Activated CD8-positive, alpha-beta memory T cell treated with anti-CD3 and anti-CD28 coated beads for 1 hour (primary cell): ENCODE results near the gene HINFP.

ENCODE experiments used
- DNase-seq, 2 donors: peaks; one replicate each; pipeline ENCODE4 v3.0.0-alpha.2; 2020; ENCODE audit warnings: low read depth in 1 of 2; ENCODE audit errors: extremely low read depth in 1 of 2

The HINFP gene, protein sequence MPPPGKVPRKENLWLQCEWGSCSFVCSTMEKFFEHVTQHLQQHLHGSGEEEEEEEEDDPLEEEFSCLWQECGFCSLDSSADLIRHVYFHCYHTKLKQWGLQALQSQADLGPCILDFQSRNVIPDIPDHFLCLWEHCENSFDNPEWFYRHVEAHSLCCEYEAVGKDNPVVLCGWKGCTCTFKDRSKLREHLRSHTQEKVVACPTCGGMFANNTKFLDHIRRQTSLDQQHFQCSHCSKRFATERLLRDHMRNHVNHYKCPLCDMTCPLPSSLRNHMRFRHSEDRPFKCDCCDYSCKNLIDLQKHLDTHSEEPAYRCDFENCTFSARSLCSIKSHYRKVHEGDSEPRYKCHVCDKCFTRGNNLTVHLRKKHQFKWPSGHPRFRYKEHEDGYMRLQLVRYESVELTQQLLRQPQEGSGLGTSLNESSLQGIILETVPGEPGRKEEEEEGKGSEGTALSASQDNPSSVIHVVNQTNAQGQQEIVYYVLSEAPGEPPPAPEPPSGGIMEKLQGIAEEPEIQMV

DNA sequence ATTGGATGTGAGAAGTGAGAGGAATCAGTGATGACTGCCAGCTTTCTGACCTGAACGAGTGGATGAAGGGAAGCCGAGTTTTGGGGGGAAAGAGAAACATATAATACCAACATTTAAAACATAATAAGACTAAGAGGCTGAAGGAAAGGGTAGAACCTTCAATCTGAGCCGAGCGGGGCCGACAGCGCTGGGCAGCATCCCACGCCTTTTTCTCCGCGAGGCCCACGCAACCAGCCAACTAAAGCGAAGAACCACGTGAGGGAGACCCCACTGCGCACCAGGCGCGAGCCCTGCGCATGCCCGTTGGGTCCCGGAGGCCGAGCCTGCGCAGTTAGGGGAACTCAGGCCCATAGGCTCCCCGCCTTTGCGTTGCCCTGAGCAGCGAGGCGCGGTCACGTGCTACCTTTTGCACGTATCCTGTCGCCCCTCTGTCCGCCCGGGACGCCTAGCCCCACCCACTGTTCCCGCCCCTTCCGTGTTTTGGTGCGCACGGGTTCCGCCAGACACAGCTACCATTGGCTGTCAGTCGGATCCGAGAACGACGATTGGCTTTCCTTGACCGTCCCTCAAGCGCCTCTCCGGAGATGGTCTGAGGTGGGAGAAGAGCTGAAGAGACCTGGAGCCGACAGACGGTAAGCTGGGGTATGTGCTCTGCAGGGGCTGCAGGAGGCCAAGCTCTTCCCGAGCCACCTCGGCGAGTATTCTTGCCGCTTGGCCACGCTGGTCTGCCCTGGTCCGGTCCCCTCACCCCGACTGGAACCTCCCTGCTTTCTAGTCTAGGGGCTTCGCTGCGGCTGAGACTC lies at the start of gene HINFP:
HINFP (plus strand) TSS at position 573 of the 803 bp plus-strand sequence. CDS start 5,365 bp downstream, outside the sequence.
- peak; percentile 99 for DNase-seq

DNA sequence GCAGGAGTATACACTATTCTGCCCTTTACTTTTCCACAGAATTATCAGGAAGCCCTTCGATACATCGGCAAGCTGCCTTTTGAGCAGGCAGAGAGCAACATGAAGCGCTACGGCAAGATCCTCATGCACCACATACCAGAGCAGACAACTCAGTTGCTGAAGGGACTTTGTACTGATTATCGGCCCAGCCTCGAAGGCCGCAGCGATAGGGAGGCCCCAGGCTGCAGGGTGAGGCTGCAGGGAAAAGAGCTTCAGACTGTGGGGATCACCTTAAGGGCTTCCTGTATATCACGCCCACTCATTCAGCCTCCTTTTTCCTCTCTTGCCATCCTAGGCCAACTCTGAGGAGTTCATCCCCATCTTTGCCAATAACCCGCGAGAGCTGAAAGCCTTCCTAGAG lies 43.5 kb upstream of the HINFP start:
- no peak for DNase-seq

DNA sequence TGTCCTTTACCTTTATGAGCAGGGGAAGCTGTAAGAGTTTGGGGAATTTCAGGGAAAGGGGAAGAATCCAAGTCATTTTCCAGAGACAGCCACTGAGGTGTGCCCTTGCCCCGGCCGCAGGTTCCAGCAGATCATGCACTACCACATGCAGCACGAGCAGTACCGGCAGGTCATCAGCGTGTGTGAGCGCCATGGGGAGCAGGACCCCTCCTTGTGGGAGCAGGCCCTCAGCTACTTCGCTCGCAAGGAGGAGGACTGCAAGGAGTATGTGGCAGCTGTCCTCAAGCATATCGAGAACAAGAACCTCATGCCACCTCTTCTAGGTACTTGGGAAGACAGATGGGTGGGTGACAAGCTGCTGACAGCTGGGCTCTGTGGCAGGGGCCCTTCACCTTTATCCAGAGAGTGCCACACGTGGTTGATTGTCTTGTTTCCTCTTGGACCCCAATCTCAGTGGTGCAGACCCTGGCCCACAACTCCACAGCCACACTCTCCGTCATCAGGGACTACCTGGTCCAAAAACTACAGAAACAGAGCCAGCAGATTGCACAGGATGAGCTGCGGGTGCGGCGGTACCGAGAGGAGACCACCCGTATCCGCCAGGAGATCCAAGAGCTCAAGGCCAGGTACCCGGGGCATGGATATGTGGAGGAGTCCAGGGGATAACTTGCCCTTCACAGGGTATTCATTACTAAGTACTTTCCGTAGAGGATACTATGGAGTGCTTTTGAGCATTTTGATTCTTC lies 42.5 kb upstream of the HINFP start:
- DNase-seq = no peak

DNA sequence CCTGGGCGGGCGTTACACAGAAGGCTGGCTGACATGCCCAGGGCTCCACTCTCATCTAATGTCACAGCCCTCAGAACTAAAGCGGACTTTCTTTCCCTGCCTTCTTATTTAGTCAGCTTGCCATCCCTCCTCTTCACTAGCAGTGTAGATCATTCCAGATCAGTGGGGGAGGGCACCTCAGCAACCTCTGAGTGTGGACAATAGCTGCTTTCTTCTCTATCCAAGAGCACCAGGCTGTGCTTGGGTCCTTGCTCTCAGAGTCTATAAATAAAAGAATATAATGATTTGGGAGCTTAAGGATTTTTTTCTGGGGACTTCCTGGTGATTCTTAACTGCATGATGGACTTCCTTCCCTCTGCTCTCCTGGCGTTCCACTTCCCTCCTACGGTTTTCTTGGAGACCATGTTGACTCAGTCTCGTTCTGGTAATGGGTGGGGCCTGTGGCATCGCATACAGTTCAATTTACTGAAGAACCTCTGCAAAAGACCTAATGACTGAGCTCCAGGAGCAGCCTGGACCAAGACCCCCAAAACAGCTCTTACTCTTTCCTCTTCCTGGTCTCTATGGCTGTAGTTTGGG lies 39.6 kb upstream of the HINFP start:
- no peak for DNase-seq

DNA sequence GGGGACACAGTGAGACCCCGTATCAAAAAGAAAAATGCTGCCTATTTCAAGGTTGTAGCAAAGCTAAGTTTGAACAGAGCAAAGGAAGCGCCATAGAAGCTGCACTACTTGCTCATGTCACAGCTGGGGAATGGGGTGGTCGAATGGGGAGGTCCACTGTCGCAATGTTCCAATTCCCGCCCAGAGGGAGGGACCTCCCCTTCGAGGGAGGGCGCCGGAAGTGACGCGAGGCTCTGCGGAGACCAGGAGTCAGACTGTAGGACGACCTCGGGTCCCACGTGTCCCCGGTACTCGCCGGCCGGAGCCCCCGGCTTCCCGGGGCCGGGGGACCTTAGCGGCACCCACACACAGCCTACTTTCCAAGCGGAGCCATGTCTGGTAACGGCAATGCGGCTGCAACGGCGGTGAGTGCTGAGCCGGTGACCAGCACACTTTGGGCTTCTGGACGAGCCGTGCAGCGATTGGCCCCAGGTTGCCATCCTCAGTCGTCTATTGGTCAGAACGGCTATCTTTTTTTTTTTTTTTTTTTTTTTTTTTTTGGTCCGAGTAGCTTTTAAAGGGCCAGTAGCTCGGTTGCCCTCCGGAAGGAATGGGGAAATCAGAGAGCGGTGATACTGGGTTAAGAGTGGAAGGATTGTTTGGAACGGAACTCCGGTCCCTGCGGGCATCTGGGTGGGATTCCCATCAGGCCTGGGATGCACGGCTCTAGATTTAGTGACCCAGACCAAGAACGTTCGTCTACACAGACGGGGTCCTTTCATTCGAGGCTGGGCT lies 36.5 kb upstream of the HINFP start, which contains the start of gene HMBS:
HMBS (plus strand) TSS at position 219 of the 774 bp plus-strand sequence; CDS start at position 372, 153 bp downstream.
- DNase-seq = peak; percentile 74 to 86

DNA sequence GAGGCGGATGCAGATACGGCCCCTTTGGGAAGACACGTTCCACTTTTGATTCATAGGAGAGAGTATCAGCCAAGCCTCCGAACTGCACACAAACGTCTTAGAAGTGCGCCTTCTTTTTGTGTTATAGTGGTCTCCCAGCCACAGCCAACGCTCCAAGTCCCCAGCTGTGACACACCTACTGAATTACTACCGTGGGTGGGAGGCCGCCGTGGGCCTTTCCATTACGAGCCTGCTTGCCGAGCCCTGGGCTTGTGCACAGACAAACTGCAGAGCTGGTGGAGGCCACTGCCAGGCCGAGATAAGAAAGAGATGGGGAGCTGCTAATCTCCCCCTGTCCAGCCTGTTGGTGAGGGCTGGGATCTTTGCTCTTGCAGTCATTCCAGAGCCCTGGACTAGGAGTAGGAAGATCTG lies 35.9 kb upstream of the HINFP start:
- peak in 1 of 2 donors; percentile 26 for DNase-seq

DNA sequence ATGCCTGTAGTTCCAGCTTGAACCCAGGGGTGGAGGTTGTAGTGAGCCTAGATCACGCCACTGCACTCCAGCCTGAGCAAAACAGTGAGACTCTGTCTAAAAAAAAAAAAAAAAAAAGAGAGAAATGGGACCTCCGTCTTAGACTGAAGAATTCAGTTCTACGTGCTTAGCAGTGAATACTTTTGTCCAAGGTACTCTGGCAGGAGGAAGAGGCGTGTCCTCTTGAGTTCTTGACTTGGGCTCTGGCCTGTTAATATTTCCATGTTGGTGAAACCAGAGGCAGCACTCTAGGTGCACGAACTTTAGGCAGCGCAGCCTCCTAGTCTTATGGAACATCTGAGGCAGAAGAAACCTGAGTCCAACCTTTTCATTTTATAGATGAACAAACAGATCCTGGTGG lies 34.3 kb upstream of the HINFP start:
- DNase-seq = no peak

DNA sequence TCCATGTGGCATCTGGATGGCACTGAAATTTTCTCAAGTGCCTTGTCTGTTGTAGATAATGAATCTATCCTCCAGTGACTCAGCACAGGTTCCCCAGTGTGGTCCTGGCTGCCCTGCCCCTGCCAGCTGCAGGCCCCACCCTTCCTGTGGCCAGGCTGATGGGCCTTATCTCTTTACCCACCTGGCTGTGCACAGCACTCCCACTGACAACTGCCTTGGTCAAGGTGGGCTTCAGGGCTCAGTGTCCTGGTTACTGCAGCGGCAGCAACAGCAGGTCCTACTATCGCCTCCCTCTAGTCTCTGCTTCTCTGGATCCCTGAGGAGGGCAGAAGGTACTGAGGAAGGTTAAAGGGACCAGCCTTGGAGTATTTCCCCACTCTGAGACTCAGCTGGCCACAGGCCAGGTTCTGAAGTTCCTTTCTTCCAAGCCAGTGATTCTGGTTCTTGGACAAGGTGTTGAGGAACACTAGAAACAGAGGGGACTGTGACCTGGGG lies 33.6 kb upstream of the HINFP start:
- DNase-seq = no peak

DNA sequence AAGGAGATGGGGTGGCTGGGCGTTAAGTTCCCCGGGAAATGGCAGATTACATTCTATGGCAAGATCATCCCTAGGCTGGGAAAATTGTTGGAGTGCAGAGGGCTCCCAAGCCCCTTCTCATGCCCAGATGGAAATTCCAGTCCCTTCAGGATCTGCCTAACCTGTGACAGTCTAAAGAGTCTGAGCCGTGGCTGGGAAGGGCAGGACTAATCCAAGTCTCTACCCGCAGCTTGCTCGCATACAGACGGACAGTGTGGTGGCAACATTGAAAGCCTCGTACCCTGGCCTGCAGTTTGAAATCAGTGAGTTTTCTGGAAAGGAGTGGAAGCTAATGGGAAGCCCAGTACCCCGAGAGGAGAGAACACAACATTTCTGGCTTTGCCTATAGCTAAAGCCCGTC lies 33.0 kb upstream of the HINFP start:
- DNase-seq = no peak

DNA sequence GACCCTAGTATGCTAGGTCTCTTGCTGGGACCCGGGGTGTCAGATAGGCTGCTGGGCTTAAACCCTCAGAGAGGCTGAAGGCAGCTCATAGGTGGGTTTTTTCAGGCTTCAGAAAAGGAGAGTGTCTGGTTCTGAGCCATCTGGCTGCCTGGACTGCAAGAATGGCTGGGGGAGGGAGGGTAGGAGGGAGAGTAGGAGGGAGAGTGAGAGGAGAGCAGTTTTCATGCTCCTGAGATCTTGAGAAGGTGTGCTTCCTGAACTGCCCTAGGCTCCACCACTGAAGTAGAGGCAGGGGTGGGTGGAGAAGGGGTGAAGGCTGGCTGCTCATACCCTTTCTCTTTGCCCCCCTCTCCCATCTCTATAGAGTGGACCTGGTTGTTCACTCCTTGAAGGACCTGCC lies 32.1 kb upstream of the HINFP start:
- no peak for DNase-seq

DNA sequence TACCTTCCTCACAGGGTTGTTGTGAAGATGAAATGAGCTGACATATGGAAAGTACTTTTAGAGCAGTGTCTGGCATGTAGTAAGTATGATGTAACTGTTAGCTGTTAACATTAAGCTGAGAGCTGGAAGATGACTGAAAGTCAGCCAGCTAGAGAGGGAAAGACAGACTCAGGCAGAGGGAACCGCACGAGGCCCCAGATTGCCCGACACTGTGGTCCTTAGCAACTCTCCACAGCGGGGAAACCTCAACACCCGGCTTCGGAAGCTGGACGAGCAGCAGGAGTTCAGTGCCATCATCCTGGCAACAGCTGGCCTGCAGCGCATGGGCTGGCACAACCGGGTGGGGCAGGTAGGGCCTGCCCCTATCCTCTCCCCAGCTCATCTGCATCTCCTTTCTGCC lies 30.2 kb upstream of the HINFP start:
- DNase-seq = no peak

DNA sequence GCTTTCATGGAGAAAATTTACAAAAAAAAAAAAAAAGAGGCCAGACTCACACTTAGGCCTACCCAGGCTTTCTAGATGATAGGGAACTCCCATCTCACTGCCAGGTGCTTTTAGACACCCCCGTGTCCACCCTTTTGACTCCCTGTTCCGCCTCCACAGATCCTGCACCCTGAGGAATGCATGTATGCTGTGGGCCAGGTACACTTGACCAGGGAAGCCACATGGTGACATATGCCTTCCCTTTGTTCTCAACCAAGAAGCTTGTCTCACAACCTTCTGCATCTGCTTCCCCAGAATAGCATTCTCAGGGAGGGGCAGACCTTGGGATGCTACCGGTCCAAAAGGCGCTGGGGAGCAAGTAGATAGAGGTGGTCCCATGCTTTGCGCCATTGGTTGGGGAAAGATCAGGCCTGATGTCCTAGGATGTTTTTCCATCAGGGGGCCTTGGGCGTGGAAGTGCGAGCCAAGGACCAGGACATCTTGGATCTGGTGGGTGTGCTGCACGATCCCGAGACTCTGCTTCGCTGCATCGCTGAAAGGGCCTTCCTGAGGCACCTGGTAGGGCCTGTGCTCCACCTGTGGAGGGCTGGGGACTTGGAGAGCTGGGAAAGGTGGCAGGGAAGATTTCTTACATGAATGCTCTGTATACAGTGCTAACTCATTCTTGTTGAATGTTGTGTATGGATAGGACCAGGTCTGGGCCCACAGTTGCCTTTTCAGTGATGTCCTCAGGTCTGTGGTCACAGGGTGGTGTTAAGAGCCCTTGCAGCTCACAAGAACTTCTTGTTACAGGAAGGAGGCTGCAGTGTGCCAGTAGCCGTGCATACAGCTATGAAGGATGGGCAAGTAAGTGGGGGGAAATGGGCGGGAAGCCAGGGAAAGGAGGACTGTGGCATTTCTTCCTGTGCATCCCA lies 29.2 kb upstream of the HINFP start:
- no peak for DNase-seq

DNA sequence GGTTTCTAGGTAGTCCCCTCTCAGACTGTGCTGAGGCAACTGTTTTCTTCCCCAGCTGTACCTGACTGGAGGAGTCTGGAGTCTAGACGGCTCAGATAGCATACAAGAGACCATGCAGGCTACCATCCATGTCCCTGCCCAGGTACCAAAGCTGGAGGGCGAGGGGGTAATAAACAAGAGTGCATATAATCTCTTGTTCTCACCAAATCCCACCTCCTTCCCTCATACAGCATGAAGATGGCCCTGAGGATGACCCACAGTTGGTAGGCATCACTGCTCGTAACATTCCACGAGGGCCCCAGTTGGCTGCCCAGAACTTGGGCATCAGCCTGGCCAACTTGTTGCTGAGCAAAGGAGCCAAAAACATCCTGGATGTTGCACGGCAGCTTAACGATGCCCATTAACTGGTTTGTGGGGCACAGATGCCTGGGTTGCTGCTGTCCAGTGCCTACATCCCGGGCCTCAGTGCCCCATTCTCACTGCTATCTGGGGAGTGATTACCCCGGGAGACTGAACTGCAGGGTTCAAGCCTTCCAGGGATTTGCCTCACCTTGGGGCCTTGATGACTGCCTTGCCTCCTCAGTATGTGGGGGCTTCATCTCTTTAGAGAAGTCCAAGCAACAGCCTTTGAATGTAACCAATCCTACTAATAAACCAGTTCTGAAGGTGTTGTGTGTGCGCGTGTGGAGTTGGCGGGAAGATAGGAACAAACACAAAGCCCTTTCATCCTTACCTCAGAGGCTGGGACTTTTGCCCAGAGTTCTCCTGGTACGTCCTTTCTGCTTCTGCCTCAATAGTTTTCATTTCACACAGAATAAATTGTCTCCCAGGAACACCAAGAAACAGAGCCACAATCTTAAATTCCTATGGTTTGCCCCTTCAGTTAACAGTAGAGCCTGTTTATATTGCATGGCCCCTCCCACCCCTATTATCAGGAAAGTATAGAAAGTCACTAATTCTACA lies 28.2 kb upstream of the HINFP start:
- DNase-seq = no peak

DNA sequence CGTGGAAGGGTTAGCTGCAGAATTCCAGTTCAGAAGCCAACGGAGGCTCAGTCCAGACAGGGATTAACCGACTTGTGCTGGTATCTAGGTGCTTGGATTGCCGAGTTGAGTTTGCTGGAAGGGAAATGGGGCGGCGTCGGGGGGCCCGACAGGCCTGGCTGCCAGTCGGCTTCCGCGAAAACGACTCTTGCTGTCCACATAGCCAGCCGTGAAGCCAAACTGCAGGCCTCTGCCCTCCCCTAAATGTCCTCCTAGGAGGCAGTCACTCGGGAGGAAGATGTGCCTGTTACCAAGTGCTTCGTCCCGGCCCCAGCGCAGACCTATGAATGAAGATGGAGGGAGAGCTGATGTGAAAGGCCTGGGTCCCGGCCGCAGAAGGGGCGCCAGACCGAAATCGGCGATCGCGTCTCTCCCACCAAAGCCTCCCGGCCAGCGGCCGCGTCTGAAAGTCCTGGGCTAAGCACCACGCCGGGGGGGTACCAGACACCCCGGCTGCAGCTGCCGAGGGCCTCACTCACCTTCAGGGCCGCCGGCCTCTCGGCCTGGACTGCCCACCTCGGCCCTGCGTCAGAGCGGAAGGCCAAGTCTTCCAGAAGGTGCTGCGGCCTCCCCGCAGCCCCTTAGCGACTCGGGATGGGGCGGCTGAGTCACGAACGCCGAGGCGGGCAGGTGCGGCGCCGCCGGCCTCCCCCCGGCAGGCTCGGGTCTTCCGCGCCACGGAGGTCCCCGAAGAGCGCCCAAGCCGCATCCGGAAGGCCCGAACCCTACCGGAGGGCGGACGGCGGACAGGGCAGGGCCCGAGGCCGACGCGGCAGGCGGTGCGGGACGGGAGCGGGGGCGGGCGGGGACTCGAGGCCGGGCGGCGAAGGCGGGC lies 27.2 kb upstream of the HINFP start:
- peak in 1 of 2 donors; percentile 31 for DNase-seq

DNA sequence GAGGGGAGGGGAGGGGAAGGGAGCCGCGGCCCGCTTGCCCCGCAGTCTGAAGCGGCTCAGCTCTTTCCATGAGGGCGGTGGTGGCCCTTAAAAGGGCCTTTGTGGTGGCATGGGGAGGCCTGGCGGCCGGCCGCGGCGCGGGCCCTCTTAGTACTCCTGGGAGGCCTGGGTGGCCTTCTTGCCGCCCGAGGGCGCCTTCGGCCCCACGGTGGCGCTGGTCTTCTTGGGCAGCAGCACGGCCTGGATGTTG lies 26.6 kb upstream of the HINFP start:
- no peak for DNase-seq

DNA sequence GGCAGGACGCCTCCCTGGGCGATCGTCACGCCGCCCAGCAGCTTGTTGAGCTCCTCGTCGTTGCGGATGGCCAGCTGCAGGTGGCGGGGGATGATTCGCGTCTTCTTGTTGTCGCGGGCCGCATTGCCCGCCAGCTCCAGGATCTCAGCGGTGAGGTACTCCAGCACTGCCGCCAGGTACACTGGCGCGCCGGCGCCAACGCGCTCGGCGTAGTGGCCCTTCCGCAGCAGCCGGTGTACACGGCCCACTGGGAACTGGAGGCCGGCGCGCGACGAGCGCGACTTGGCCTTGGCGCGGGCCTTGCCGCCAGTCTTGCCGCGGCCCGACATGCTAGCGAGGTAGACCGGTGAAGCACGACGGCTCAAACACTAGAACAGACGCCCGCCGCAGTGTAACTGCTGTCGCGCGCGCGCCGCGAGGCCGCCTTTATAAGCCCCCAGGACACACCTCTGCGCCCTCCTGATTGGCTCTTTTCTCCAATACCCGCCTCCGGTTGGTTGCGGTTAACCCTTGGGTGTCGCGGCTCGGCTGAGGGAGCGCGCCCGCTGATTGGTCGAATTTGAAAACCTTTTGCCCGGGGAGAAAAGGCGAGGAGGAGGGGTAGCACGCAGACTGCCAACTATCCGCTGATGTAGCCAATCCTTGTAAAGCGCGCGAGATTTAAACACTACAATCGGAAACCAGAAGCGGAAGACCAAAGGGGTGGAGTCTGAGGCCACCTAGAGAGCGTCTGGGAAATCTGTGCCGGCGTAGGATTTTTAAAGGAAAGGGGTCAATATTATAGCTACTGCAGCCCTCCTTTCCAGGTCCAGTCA lies 26.1 kb upstream of the HINFP start:
- DNase-seq = peak; percentile 97 to 99
